ENCODE measurements around the gene CRYBG2. TPM values are rescaled to one million over a fixed set of nuclear protein-coding genes. Genes with fewer than 3 reads are reported as not detected.
A peak's percentile ranks its signal among the peaks of the same experiment; 100 is the strongest.

CRYBG2 gene
- total RNA-seq, 2 donors from 2014 or later = 9.0 to 15.1 TPM

DNA sequence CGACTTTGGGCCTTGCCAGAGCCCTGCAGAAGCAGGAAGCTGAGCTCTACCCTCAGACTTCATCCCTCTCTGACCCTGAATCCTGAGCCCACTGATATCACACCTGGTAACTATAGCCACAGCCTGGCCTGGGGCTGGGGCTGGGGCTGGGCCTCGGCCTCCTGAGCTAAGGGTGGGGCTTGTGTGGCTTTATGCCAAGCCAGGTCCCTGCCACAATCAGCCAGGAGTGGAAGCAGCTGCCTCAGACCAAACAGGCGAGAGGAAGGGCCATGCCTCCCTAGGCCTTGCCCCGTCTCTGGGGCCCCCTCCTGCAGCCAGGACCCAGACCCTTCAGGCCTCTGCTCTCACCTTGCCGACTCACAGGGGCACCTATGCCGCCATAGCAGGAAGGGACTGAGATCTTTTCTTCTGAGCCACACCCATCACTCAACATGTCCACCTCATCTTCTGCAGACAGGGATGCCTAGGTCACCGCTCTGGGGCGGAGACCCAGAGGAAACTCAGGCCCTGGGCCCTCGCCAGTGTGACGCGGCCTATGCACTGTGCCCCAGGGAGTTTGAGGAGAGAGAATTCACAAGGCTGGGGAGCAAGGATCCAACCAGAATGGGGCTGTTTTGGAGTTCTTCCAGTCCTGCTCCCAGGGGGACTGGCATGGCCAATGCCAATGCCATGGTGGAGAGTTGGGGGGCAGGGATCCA lies 53.2 kb downstream of the CRYBG2 start:
- Mint-ChIP-seq H3K27ac (peak overlapping the region; percentile 15), H3K4me3 (no peak overlapping the region), H3K27me3 (ENCODE audit: insufficient read depth) (no peaks in the 10 kb centered on the region), H3K36me3 (ENCODE audit: low read depth) (peaks cover 3% of the 10 kb centered on the region), H3K9me3 (no peaks in the 10 kb centered on the region), H3K4me1 (peaks cover 2% of the 10 kb centered on the region)
- Histone ChIP-seq H3K9me3 (ENCODE audit: control insufficient read depth, low read length) (no peaks in the 10 kb centered on the region), H3K36me3 (ENCODE audit: control insufficient read depth, insufficient read depth, low read length) (no peaks in the 10 kb centered on the region), H3K27ac (ENCODE audit: low read depth, low read length) (no peak overlapping the region), H3K4me3 (ENCODE audit: low read length) (no peak overlapping the region), H3K9ac (ENCODE audit: extremely low read depth, low read length, poor library complexity, severe bottlenecking) (no peak overlapping the region), H3K27me3 (ENCODE audit: control insufficient read depth, insufficient read depth, low read length, poor library complexity, severe bottlenecking) (no peaks in the 10 kb centered on the region), H3K4me1 (ENCODE audit: control insufficient read depth, insufficient read depth, low read length) (no peaks in the 10 kb centered on the region)
- DNase-seq = no peak
- 92% methylated on average over 8 to 11 of the region's 11 CpGs for WGBS, 2 experiments (ENCODE audit: insufficient coverage in 1 of 2, insufficient read length in 1 of 2)
- TF ChIP-seq CTCF (conservative IDR thresholded peaks at IDR 0.05) = no peak

DNA sequence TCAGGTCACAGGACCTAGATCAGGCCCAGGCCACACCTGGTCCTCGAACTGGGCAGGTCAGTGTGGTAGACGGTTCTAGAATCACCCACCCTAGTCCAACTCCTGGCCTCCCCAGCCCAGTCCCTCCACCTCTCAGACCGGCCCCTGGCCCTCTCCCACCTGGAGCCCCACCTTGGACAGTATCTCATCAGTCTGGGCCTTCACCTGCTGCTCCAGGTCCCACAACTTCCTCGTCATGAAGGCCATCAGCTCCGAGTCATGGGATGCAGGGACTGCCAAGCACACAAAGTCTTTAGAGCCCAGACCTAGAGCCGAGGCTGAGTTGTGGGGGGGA lies 56.2 kb downstream of the CRYBG2 start:
- H3K27ac ChIP-seq (ENCODE audit: low read depth, low read length) = no peak overlapping the region
- H3K27me3 ChIP-seq (ENCODE audit: control insufficient read depth, insufficient read depth, low read length, poor library complexity, severe bottlenecking) = no peaks in the 10 kb centered on the region
- Mint-ChIP-seq H3K27ac (no peak overlapping the region), H3K27me3 (ENCODE audit: insufficient read depth) (no peaks in the 10 kb centered on the region), H3K4me3 (no peak overlapping the region), H3K9me3 (no peaks in the 10 kb centered on the region), H3K36me3 (ENCODE audit: low read depth) (peaks cover 8% of the 10 kb centered on the region), H3K4me1 (no peaks in the 10 kb centered on the region)
- H3K9ac ChIP-seq (ENCODE audit: extremely low read depth, low read length, poor library complexity, severe bottlenecking) = no peak overlapping the region
- H3K4me3 ChIP-seq (ENCODE audit: low read length) = no peak overlapping the region
- no peaks in the 10 kb centered on the region for H3K36me3 ChIP-seq (ENCODE audit: control insufficient read depth, insufficient read depth, low read length)
- H3K4me1 ChIP-seq (ENCODE audit: control insufficient read depth, insufficient read depth, low read length) = no peaks in the 10 kb centered on the region
- H3K9me3 ChIP-seq (ENCODE audit: control insufficient read depth, low read length) = no peaks in the 10 kb centered on the region
- TF ChIP-seq CTCF (conservative IDR thresholded peaks at IDR 0.05) = no peak
- no peak for DNase-seq
- 75 to 95% methylated on average over 4 to 6 of the region's 6 CpGs for WGBS, 2 experiments (ENCODE audit: insufficient coverage in 1 of 2, insufficient read length in 1 of 2)

- Histone ChIP-seq H3K27me3 (ENCODE audit: control insufficient read depth, insufficient read depth, low read length, poor library complexity, severe bottlenecking) (no peaks in the 10 kb centered on the region), H3K4me3 (ENCODE audit: low read length) (no peak overlapping the region), H3K9ac (ENCODE audit: extremely low read depth, low read length, poor library complexity, severe bottlenecking) (no peak overlapping the region), H3K27ac (ENCODE audit: low read depth, low read length) (no peak overlapping the region), H3K4me1 (ENCODE audit: control insufficient read depth, insufficient read depth, low read length) (no peaks in the 10 kb centered on the region), H3K36me3 (ENCODE audit: control insufficient read depth, insufficient read depth, low read length) (no peaks in the 10 kb centered on the region), H3K9me3 (ENCODE audit: control insufficient read depth, low read length) (no peaks in the 10 kb centered on the region)
- H3K9me3 Mint-ChIP-seq = no peaks in the 10 kb centered on the region
- DNase-seq = no peak
- WGBS, 2 experiments (ENCODE audit: insufficient coverage in 1 of 2, insufficient read length in 1 of 2) = 90 to 94% methylated on average over 7 to 12 of the region's 12 CpGs
- no peak for TF ChIP-seq CTCF (conservative IDR thresholded peaks at IDR 0.05)
- H3K36me3 Mint-ChIP-seq (ENCODE audit: low read depth) = peaks cover 8% of the 10 kb centered on the region
- H3K4me3 Mint-ChIP-seq = no peak overlapping the region
- H3K4me1 Mint-ChIP-seq = no peaks in the 10 kb centered on the region
- no peaks in the 10 kb centered on the region for H3K27me3 Mint-ChIP-seq (ENCODE audit: insufficient read depth)
- H3K27ac Mint-ChIP-seq = no peak overlapping the region
Measured at GRCh38 chr1:26297057-26297790, 56.7 kb downstream of the CRYBG2 start.
